GM12801 (cell line): ENCODE results near the gene AKT3.

Experiments
- TF ChIP-seq, protein P1 (sequence below): IDR thresholded peaks from one replicate; pipeline ENCODE4 v1.5.1; 2011; ENCODE audit warnings: control low read depth; ENCODE audit not compliant: insufficient read length; ENCODE audit errors: extremely low read depth

Gene AKT3

DNA sequence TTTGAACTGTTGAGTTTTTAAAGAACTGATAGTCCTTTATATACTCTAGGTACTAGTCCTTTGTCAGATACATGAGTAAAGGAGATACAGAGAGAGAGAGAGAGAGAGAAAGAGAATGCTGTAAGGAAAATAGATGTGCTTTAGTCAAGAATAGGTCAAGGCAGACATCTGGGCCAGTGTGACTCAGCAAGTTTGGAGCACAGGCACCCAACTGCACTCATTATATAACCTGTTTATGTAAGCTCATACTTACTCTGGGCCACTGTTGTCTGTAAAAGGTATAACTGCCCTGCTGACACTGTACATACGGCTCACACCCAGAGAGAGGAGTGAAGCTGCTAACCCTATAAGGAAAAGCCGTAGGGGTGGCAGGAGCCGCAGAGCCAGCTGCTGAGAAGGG, 32.2 kb upstream of the AKT3 start:
- TF ChIP-seq, protein P1, sequence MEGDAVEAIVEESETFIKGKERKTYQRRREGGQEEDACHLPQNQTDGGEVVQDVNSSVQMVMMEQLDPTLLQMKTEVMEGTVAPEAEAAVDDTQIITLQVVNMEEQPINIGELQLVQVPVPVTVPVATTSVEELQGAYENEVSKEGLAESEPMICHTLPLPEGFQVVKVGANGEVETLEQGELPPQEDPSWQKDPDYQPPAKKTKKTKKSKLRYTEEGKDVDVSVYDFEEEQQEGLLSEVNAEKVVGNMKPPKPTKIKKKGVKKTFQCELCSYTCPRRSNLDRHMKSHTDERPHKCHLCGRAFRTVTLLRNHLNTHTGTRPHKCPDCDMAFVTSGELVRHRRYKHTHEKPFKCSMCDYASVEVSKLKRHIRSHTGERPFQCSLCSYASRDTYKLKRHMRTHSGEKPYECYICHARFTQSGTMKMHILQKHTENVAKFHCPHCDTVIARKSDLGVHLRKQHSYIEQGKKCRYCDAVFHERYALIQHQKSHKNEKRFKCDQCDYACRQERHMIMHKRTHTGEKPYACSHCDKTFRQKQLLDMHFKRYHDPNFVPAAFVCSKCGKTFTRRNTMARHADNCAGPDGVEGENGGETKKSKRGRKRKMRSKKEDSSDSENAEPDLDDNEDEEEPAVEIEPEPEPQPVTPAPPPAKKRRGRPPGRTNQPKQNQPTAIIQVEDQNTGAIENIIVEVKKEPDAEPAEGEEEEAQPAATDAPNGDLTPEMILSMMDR, result no peak

- TF ChIP-seq, protein P1, result no peak
These were observed 5.7 kb upstream of the AKT3 start for GRCh38 chr1:243855616-243856318.

DNA sequence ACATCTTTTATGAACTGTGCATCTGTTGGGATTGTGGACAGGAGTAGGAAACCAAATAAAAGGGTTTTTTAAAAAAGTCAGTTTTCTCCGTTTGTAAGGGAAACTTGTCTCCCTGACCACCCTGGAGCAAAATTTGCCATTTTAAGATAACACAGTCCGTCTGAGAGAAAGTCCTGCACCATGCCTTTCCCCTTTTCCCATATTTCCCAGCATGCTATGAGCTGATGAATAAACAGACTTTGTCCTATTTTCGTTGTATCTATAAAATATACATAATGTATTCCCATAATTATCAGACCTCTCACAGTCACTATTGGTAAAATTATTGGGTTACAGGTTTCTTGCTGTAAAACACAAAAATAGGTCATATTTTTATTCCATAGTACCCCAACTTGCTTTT, 1.7 kb upstream of the AKT3 start:
- TF ChIP-seq, protein P1, result no peak

GRCh38 chr1:243851257-243851756, 1.3 kb upstream of the AKT3 start:
- TF ChIP-seq, protein P1, result no peak

- TF ChIP-seq, protein P1, result no peak
These were observed 611 bp upstream of the AKT3 start for GRCh38 chr1:243850452-243851256.

DNA sequence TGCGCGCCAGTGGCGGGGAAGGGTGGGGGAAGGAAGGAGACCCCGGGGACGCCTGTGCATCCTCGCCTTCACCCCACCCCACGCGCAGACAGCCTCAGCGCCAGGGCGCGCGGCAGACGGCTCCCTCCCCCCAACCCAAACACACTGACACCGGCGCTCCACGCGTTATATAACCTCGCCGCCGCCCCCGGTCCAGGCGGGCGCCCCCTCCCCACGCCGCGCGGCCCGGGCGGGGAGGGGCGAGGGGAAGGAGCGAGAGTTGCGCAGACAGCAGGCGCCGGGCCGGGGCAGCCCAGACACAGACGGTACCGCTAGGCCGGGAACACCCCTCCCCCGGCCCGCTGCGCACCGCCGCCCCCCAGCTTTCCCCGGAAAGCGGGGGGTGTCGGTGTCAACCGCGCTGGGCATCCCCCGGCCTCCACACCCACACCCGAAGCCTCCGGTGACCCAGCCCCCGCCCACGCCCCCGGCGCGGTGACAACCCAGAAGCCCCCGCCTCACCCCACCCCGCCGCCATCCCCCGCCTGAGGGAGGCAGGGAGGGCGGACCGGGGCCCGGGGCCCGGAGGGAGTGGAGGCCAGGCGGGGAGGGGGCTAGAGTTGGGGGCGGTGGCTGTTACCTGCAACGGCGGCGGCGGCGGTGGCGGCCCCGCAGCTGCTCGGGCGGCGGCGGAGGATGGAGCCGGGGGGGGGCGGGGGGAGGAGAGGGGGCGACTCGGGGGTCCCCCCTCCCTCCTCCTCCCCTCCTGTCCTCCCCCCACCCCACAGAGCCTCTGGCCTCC, 432 bp downstream of the AKT3 start:
- TF ChIP-seq, protein P1, result no peak

DNA sequence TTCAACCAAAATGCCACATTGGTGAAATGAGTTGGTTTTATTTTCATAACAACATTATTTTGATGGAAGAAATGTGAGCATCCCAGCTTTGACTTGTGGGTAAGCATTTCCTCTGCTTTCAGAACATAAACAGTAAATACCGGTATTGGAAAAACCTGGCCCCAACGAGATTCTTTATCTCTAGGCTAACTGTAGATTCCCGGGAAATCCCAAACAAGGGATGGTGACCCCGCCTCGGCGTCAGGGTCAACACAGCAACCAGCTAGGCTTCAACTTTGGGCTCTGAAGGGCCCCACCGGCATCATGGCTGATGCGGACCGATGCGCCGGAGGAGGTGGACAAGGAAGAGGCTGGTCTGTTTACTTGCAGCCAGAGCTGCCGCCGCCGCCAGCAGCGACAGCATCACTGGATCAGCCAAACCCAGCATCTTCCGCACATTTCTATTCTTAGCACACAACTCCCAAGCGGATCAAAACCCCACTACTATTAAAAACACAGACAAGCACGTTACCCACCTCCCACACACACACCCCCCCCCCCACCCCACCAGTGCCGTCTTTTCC, 1.1 kb downstream of the AKT3 start:
- TF ChIP-seq, protein P1, result no peak
